Activated naive CD4-positive, alpha-beta T cell treated with anti-CD3 and anti-CD28 coated beads, Interleukin-2, amount 50 U/mL, for 24 hours (primary cell): Measurements from ENCODE around the gene EP400.

Experiments used
- H3K27ac Mint-ChIP-seq: one replicate; pipeline ENCODE4 v1.8.0; 2021; ENCODE audit warnings: mild to moderate bottlenecking, mixed read lengths
- H3K27me3 Mint-ChIP-seq: one replicate; pipeline ENCODE4 v1.8.0; 2021; ENCODE audit warnings: mixed read lengths
- H3K36me3 Mint-ChIP-seq: one replicate; pipeline ENCODE4 v1.8.0; 2021; ENCODE audit warnings: mixed read lengths
- H3K4me1 Mint-ChIP-seq: one replicate; pipeline ENCODE4 v1.8.0; 2021; ENCODE audit warnings: mixed read lengths
- H3K4me3 Mint-ChIP-seq: one replicate; pipeline ENCODE4 v1.8.0; 2021; ENCODE audit warnings: mild to moderate bottlenecking, mixed read lengths
- H3K9me3 Mint-ChIP-seq: one replicate; pipeline ENCODE4 v1.8.0; 2021; ENCODE audit warnings: mixed read lengths

EP400 gene

DNA sequence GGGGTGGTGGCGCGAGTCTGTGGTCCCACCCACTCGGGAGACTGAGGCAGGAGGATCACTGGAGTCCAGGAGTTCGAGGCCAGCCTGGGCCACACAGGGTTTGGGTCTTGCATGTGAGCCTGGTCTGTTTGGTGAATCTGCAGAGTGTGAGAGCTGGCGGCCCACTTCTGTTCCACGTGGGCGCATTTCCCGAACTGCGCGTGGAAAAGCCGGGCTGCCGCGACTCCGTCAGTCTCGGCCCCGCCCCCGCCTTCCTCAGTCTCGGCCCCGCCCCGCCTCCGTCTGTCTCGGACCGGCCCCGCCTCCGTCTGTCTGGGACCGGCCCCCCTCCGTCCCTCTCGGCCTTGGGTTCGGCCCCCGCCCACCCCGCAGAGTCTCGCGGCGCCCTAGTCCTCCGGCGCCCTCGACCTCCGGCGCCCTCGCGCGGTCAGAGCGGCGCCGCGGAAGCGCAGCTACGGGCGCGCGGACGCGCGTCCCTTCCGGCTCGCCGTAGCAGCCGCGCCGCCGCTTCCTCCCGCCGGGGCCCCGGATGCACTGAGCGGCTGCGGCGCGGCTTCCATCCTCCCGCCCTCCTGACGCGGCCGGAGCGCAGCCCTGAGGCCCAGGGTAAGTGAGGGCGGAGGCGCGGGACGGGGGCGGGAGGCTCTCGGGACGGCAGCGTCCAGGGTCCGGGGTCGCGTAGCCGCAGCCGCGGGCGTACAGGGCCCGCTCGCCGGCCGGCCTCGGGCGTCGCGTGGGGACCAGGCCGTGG, at the start of gene EP400:
Gene EP400 (plus strand): TSS at position 512 of the 751 bp plus-strand sequence. CDS start 10,678 bp downstream, outside the sequence.
- Mint-ChIP-seq H3K4me1 (peaks cover 42% of the 10 kb centered on the region), H3K27ac (peak within 1 kb of the TSS; percentile 87), H3K9me3 (no peaks in the 10 kb centered on the region), H3K4me3 (peak within 1 kb of the TSS; percentile 90), H3K27me3 (no peaks in the 10 kb centered on the region), H3K36me3 (peaks cover 4% of the 10 kb centered on the region)

DNA sequence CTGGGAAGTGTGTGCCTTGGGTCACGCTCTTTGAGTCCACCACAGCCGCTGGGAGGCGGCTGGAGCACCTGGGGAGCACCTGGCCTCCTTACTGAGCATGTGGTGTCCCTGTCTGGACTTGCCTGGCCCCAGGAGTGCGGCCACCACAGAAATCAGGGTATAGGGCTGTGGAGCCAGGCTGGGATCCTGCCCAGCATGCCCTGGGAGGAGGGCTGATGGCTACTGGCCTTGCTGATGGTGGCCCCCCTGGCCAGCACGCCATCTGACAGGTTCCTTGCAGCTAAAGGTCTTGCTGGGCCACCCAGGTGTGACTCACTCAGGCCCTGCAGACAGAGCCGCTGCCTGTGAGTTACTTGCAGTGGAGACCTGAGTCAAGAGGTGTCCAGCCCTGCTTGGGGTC, 49.3 kb upstream of the EP400 start:
- Mint-ChIP-seq H3K27me3 (no peaks in the 10 kb centered on the region), H3K9me3 (no peaks in the 10 kb centered on the region), H3K36me3 (no peaks in the 10 kb centered on the region), H3K4me1 (peaks cover 51% of the 10 kb centered on the region), H3K4me3 (no peak overlapping the region), H3K27ac (no peak overlapping the region)

DNA sequence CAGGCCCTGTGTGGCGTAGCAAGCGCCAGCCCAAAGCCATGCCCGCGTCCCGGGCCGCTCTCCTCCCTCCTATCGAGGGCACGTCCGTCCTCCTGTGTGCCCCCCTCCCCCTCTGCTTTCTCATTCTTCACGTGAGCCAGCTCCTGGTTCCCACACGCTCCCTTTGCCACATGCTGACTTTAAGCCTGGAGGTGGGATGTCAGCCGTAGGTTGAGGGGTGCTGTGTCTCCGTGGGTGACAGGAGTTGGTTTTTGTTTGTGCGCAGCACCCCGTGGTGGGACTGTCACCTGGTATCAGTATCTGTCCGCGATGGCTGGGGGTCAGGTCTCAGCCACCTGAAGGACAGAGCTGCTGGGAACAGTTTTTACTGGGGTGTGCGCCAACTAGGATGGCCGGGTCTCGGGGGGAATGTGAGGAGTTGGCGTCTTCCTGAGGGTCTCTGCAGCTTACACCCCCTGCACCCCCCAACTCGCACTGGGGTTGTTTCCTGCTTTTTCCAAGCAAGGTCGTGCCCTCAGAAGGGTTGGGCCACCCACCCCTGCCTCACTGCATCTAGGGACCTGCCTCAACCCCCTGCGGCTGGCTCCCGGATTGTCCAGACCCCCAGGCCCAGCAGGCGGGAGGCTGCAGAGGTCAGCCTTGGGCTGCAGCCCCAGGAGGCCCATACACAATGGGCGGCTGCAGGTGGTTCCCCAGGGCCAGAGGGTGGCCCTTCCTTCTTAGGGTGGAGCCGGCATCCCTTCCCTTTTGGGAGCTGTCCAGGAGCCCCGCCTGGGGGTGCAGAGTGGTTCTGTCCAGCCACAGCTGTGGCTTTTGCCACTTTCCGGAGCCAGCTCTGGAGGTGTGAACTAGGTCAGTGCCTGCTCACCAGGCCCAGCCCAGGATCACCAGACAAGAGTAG, 48.1 kb upstream of the EP400 start:
- no peak overlapping the region for H3K27ac Mint-ChIP-seq
- no peaks in the 10 kb centered on the region for H3K9me3 Mint-ChIP-seq
- H3K4me1 Mint-ChIP-seq: peaks cover 51% of the 10 kb centered on the region
- H3K4me3 Mint-ChIP-seq: no peak overlapping the region
- no peaks in the 10 kb centered on the region for H3K36me3 Mint-ChIP-seq
- no peaks in the 10 kb centered on the region for H3K27me3 Mint-ChIP-seq

GRCh38 chr12:131902332-131903241, 47.2 kb upstream of the EP400 start:
- peaks cover 46% of the 10 kb centered on the region for H3K4me1 Mint-ChIP-seq
- no peak overlapping the region for H3K27ac Mint-ChIP-seq
- H3K36me3 Mint-ChIP-seq: no peaks in the 10 kb centered on the region
- no peaks in the 10 kb centered on the region for H3K9me3 Mint-ChIP-seq
- H3K4me3 Mint-ChIP-seq: no peak overlapping the region
- no peaks in the 10 kb centered on the region for H3K27me3 Mint-ChIP-seq

GRCh38 chr12:131903270-131904255, 46.2 kb upstream of the EP400 start:
- no peaks in the 10 kb centered on the region for H3K27me3 Mint-ChIP-seq
- no peak overlapping the region for H3K27ac Mint-ChIP-seq
- H3K36me3 Mint-ChIP-seq: no peaks in the 10 kb centered on the region
- no peaks in the 10 kb centered on the region for H3K9me3 Mint-ChIP-seq
- peaks cover 40% of the 10 kb centered on the region for H3K4me1 Mint-ChIP-seq
- H3K4me3 Mint-ChIP-seq: no peak overlapping the region

- no peaks in the 10 kb centered on the region for H3K9me3 Mint-ChIP-seq
- no peaks in the 10 kb centered on the region for H3K27me3 Mint-ChIP-seq
- H3K27ac Mint-ChIP-seq: no peak overlapping the region
- H3K36me3 Mint-ChIP-seq: no peaks in the 10 kb centered on the region
- H3K4me3 Mint-ChIP-seq: no peak overlapping the region
- H3K4me1 Mint-ChIP-seq: peaks cover 40% of the 10 kb centered on the region
These were observed 45.4 kb upstream of the EP400 start for GRCh38 chr12:131904346-131904745.

- H3K27me3 Mint-ChIP-seq: no peaks in the 10 kb centered on the region
- H3K9me3 Mint-ChIP-seq: no peaks in the 10 kb centered on the region
- H3K4me3 Mint-ChIP-seq: no peak overlapping the region
- no peaks in the 10 kb centered on the region for H3K36me3 Mint-ChIP-seq
- no peak overlapping the region for H3K27ac Mint-ChIP-seq
- H3K4me1 Mint-ChIP-seq: peaks cover 37% of the 10 kb centered on the region
These were observed 44.6 kb upstream of the EP400 start for GRCh38 chr12:131905081-131905629.

GRCh38 chr12:131905630-131906091, 44.1 kb upstream of the EP400 start:
- Mint-ChIP-seq H3K4me1 (peaks cover 35% of the 10 kb centered on the region), H3K27ac (no peak overlapping the region), H3K36me3 (no peaks in the 10 kb centered on the region), H3K4me3 (no peak overlapping the region), H3K27me3 (no peaks in the 10 kb centered on the region), H3K9me3 (no peaks in the 10 kb centered on the region)

DNA sequence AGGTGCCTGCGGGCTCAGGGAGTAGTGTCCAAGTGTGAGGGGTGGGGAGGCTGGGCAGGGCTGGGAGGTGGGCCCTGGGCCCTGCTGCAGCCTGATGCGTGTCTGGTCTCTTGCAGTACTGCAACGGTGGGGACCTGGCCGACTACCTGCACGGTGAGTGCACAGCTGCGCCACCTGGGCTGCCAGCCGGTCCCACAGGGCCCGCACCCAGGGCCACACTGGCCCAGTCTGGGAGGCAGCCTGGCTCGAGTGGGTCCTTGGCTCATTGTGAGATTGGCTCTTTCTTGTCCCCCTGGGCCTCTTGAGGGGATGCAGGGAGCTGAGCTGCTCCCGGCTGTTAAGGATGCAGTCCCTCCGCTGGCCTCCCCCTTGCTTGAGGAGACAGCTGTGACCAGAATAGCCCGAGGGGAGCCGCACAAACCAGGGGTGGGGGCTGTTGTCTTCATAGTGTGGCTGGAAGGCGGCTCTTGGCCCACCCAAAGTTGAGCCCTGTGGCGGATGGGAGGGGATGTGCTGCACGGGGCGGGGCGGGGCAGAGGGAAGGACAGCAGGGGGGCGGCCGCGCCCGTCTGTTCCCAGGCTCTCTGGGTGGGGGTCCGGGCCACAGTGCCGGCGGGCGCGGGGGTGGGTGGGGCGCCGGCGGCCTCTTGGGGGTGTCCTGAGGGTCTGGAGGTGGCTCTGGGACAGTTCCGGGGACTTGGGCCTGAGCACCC, 42.2 kb upstream of the EP400 start:
- Mint-ChIP-seq H3K27ac (no peak overlapping the region), H3K36me3 (no peaks in the 10 kb centered on the region), H3K9me3 (no peaks in the 10 kb centered on the region), H3K27me3 (no peaks in the 10 kb centered on the region), H3K4me1 (peaks cover 24% of the 10 kb centered on the region), H3K4me3 (no peak overlapping the region)

DNA sequence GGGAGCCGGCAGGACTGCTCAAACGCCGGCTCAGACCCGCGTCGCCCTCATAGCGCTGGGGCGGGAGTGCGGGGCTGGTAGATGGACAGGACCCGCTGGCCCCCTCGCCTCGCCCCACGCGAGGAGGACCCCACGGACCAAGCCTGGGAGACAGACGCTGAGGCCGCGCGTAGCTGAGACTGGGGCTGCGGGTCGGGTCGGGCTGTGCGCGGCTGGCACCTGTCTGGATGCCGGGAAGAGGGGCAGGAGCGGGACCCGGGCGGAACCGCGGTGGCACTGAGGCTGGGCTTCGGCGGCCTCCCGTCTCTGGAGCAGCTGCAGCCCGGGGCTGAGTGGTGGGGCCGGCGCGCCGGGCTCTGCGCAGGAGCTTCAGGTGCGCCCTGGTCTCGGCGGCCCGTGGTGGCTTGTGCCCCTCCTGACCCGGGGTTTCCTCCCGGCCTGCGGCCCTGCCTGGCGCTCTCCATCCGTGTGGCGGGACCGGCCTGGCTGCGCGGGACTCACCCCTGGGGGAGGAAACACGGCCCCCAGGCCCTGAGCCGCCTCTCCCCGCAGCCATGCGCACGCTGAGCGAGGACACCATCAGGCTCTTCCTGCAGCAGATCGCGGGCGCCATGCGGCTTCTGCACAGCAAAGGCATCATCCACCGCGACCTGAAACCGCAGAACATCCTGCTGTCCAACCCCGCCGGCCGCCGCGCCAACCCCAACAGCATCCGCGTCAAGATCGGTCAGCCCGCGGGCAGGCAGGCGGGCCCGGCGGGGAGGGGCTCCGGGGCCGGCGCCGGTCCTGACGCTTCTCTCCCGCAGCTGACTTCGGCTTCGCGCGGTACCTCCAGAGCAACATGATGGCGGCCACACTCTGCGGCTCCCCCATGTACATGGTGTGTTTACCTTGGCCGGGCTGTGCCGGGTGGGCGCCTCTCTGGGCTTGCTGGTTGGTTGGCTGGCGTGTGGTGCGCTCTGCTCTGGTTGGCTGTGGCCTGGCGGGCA, 41.4 kb upstream of the EP400 start:
- no peak overlapping the region for H3K27ac Mint-ChIP-seq
- no peaks in the 10 kb centered on the region for H3K36me3 Mint-ChIP-seq
- no peak overlapping the region for H3K4me3 Mint-ChIP-seq
- no peaks in the 10 kb centered on the region for H3K9me3 Mint-ChIP-seq
- peaks cover 20% of the 10 kb centered on the region for H3K4me1 Mint-ChIP-seq
- no peaks in the 10 kb centered on the region for H3K27me3 Mint-ChIP-seq

DNA sequence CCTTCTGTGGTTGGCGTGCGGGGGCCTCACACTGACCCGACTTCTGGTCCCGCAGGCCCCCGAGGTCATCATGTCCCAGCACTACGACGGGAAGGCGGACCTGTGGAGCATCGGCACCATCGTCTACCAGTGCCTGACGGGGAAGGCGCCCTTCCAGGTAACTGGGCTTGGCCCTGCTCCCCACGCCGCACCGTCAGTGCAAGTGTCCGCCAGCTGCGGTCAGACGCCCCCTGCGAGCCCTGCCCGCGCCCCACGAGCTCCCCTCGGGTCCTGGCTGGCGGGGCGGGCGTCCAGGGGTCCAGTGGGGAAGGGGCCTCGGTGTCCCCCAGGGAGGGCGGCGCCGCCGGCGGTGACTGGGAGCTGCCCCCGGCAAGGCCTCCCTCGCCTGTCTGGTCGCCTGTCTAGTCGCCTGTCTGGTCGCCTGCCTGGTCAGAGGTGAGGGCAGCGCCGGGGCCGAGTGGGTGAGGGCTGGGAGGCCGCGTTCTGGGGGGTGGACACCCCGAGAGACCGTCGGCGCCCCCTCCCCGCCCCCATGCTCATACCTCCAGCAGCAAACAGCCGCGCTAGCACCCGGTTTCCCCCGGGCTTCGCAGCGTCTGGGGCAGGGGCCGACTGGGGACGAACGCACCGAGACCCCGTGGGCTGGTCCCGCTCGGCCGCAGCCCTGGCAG, 40.5 kb upstream of the EP400 start:
- Mint-ChIP-seq H3K4me3 (no peak overlapping the region), H3K9me3 (no peaks in the 10 kb centered on the region), H3K4me1 (peaks cover 13% of the 10 kb centered on the region), H3K27me3 (no peaks in the 10 kb centered on the region), H3K36me3 (no peaks in the 10 kb centered on the region), H3K27ac (no peak overlapping the region)

DNA sequence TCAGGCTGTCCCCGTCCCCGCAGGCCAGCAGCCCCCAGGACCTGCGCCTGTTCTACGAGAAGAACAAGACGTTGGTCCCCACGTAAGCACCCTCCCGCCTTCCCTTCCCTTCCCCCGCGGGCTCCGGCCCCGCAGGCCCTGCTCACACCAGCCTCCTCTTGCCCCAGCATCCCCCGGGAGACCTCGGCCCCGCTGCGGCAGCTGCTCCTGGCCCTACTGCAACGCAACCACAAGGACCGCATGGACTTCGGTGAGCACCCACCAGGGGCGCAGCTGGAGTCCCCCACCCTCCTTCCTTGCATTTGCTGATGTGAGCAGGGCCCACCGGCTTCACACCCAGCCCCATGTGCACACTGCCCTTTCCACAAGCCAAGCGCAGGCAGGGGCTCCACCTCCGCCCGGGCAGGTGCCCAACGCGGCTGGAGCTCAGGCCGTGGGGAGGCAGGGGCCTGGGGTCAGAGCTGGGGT, 40.0 kb upstream of the EP400 start:
- Mint-ChIP-seq H3K4me3 (no peak overlapping the region), H3K4me1 (peaks cover 9% of the 10 kb centered on the region), H3K9me3 (no peaks in the 10 kb centered on the region), H3K36me3 (no peaks in the 10 kb centered on the region), H3K27ac (no peak overlapping the region), H3K27me3 (no peaks in the 10 kb centered on the region)
